ENCODE measurements around the gene AKAP4.
A peak's percentile ranks its signal among the peaks of the same experiment; 100 is the strongest.

DNA sequence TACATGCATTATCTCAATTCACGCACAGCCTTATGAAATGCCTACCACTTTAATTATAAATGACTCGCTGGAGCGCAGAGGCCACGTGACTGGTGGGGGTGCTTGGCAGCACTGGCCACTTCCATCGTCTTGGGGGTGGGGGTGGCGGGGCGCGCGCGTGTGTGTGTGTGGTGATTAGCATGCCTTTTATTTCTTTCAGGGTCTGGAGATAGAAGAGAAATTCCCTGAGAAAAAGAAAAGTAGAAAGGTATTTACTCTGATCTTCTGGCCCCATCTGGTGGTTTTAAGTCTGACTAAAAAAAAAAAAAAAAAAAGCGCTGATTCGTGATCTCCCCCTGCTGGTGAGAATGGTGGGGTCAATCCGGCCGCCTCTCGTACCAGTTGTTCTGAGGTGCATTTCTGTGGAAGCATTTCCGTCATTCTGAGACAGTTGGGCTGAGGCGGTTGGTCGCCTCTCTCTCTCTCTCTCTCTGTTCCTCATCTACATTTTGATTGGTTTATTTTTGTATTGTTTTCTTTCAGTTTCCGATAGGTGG is 3.6 kb upstream of the AKAP4 start, which contains the start of gene CCNB3:
- no peak for TF ChIP-seq MYC (IDR thresholded peaks at IDR 0.05; ENCODE audit: low read depth, low read length)
- no peak for TF ChIP-seq POLR2A (IDR thresholded peaks at IDR 0.05; ENCODE audit: extremely low read depth, insufficient read length)
- TF ChIP-seq, protein P1, sequence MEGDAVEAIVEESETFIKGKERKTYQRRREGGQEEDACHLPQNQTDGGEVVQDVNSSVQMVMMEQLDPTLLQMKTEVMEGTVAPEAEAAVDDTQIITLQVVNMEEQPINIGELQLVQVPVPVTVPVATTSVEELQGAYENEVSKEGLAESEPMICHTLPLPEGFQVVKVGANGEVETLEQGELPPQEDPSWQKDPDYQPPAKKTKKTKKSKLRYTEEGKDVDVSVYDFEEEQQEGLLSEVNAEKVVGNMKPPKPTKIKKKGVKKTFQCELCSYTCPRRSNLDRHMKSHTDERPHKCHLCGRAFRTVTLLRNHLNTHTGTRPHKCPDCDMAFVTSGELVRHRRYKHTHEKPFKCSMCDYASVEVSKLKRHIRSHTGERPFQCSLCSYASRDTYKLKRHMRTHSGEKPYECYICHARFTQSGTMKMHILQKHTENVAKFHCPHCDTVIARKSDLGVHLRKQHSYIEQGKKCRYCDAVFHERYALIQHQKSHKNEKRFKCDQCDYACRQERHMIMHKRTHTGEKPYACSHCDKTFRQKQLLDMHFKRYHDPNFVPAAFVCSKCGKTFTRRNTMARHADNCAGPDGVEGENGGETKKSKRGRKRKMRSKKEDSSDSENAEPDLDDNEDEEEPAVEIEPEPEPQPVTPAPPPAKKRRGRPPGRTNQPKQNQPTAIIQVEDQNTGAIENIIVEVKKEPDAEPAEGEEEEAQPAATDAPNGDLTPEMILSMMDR (IDR thresholded peaks at IDR 0.05; ENCODE audit: low read depth, low read length) = peak; percentile 39
